Right lobe of liver (tissue), 6 donors: ENCODE results near the gene ADAM8. TPM values are rescaled to one million over a fixed set of nuclear protein-coding genes. Genes with fewer than 3 reads are reported as not detected.

ENCODE experiments used
- ATAC-seq, 4 donors: fragments of 200-7000 bp; cut with Tn5 transposase; one replicate each; pipeline ENCODE4 v1.9.1; 2020; ENCODE audit warnings: mild to moderate bottlenecking in 4 of 4, moderate library complexity in 4 of 4
- DNase-seq, 3 donors: peaks; one replicate each; pipeline ENCODE4 v3.0.0-alpha.2; 2020
- H3K27ac ChIP-seq, 3 donors: fragments of 200-600 bp; one replicate each; pipeline ENCODE4 v1.8.0; 2022
- H3K27me3 ChIP-seq, 2 donors: fragments of 200-600 bp; one replicate each; pipeline ENCODE4 v1.8.0; 2022
- H3K36me3 ChIP-seq, 4 donors: fragments of 200-600 bp; sonication (generic) in 1 of 4; one replicate each; pipeline versions ENCODE4 v1.5.1 to v1.8.0; 2017 to 2022; ENCODE audit warnings: control low read depth in 1 of 4
- H3K4me1 ChIP-seq, 4 donors: fragments of 200-600 bp; sonication (generic) in 1 of 4; one replicate each; pipeline versions ENCODE4 v1.5.1 to v1.8.0; 2017 to 2022; ENCODE audit warnings: control low read depth in 1 of 4
- H3K4me3 ChIP-seq, 3 donors: fragments of 200-600 bp; one replicate each; pipeline ENCODE4 v1.8.0; 2022
- H3K9me3 ChIP-seq, 4 donors: fragments of 200-600 bp; sonication (generic) in 1 of 4; one replicate each; pipeline versions ENCODE4 v1.5.1 to v1.8.0; 2017 to 2022; ENCODE audit warnings: control low read depth in 1 of 4
- CTCF ChIP-seq, 4 donors: fragments of 200-600 bp in 3 of 4; fragments of 450-650 bp in 1 of 4; IDR thresholded peaks; one replicate each; pipeline versions ENCODE4 v1.5.1 to v1.8.0; 2016 to 2022; ENCODE audit warnings: antibody characterized with exemption in 4 of 4, mild to moderate bottlenecking in 2 of 4
- POLR2A ChIP-seq: fragments of 450-650 bp; IDR thresholded peaks from one replicate; pipeline ENCODE4 v1.6.1; 2017; ENCODE audit warnings: antibody characterized with exemption, mild to moderate bottlenecking
- WGBS: methylation state at CpG from one replicate; pipeline ENCODE4 v1.1.6; 2018; ENCODE audit warnings: low coverage, low lambda C conversion rate; ENCODE audit not compliant: insufficient coverage; ENCODE audit errors: missing lambda C conversion rate; 5-methylcytosine and 5-hydroxymethylcytosine counted together
- intact Hi-C, 2 donors: fragments of 100-400 bp; cut with DNase I; formaldehyde crosslinking; loops; one replicate each; pipeline versions ENCODE4 v1.11.2 to v1.14.1; 2022
- total RNA-seq, 6 experiments: library from RNA; depleted of rRNA in 2 of 6; stranded (reverse); fragments of >200 nt in 2 of 6; fragmentation: NEBNext Ultra II Directional in 3 of 6; extraction: Animal tissue kit (Norgen Biotek cat#: 25700) in 3 of 6; gene quantifications; one replicate each; pipeline versions ENCODE4 v1.1.0 to v1.2.4, GENCODE V29; 2016 to 2023
- donor health status: DM: no; HTN: yes; CAD: no.
- donor health status: DM: no; HTN: no; CAD: no.
- donor health status: DM: no; HTN: no; CAD: no.
- donor health status: DM: no; HTN: yes; CAD: no.
- donor health status: DM: no; HTN: yes; CAD: no.

The ADAM8 gene
- total RNA-seq, 6 experiments from 2014 or later = 2.6 to 8.8 (median 5.2) TPM

GRCh38 chr10:133237588-133238465, 38.8 kb downstream of the ADAM8 start, which contains the start of gene VENTX:
Gene VENTX, plus strand, starts transcription at chr10:133237855. Its CDS starts 60 bp downstream, at chr10:133237915.
- Histone ChIP-seq H3K4me1 (peaks cover 0 to 9% (median 0%) of the 10 kb centered on the region in 4 donors), H3K9me3 (no peaks in the 10 kb centered on the region), H3K27ac (no peak within 1 kb of the TSS), H3K36me3 (no peaks in the 10 kb centered on the region), H3K4me3 (no peak within 1 kb of the TSS), H3K27me3 (peaks cover 0 to 4% of the 10 kb centered on the region in 2 donors)
- TF ChIP-seq CTCF (IDR thresholded peaks at IDR 0.05) (no peak), POLR2A (no peak)
- intact Hi-C loops = no loop called here
- DNase-seq (no peak), ATAC-seq (no peak)
- 8% methylated on average over 7 of the region's 60 CpGs for WGBS

- Histone ChIP-seq H3K27me3 (peaks cover 0 to 4% of the 10 kb centered on the region in 2 donors), H3K4me1 (peaks cover 0 to 9% (median 0%) of the 10 kb centered on the region in 4 donors), H3K27ac (no peak overlapping the region), H3K36me3 (no peaks in the 10 kb centered on the region), H3K4me3 (no peak overlapping the region), H3K9me3 (no peaks in the 10 kb centered on the region)
- ATAC-seq (no peak), DNase-seq (no peak)
- intact Hi-C loops = no loop called here
- no CpG with 5 or more reads among the region's 32 CpGs for WGBS
- TF ChIP-seq CTCF (IDR thresholded peaks at IDR 0.05) = no peak
- no peak for TF ChIP-seq POLR2A
These were observed 39.5 kb downstream of the ADAM8 start for GRCh38 chr10:133237241-133237587.

GRCh38 chr10:133236401-133237240, 40.0 kb downstream of the ADAM8 start:
- DNase-seq = no peak
- peaks cover 0 to 9% (median 0%) of the 10 kb centered on the region in 4 donors for H3K4me1 ChIP-seq
- 3% methylated on average over 24 of the region's 103 CpGs for WGBS
- ATAC-seq = peak; percentile 4 to 42 (median 24)
- H3K27ac ChIP-seq = no peak overlapping the region
- no peaks in the 10 kb centered on the region for H3K36me3 ChIP-seq
- H3K27me3 ChIP-seq = peaks cover 0 to 4% of the 10 kb centered on the region in 2 donors
- no peak for TF ChIP-seq POLR2A
- TF ChIP-seq CTCF (IDR thresholded peaks at IDR 0.05) = no peak
- intact Hi-C loops = no loop called here
- no peaks in the 10 kb centered on the region for H3K9me3 ChIP-seq
- no peak overlapping the region for H3K4me3 ChIP-seq

DNA sequence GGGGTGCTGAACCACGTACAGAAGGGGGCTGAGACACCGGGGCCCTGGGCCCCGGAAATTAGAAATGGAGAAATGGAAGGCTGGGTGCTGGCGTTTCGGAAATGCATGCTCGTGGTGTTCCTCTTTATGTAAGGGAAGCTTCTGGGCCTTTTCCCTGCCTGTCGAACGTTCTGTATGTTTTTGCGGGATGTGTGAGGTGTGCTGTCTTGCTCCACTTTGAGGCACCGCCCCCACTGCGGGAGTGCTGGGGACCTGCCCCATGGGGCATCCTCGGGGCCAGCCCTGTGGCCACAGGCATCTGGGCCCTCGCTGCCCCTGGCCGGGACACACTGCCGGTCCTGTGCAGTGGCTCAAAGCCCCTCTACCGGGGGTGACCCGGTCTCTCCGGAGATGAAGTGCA, 40.7 kb downstream of the ADAM8 start:
- peaks cover 0 to 9% (median 0%) of the 10 kb centered on the region in 4 donors for H3K4me1 ChIP-seq
- intact Hi-C loops = no loop called here
- WGBS = 2% methylated on average over 7 of the region's 18 CpGs
- peaks cover 0 to 4% of the 10 kb centered on the region in 2 donors for H3K27me3 ChIP-seq
- no peak overlapping the region for H3K4me3 ChIP-seq
- TF ChIP-seq CTCF (IDR thresholded peaks at IDR 0.05) = no peak
- no peak for TF ChIP-seq POLR2A
- H3K27ac ChIP-seq = no peak overlapping the region
- no peaks in the 10 kb centered on the region for H3K36me3 ChIP-seq
- DNase-seq = no peak
- peak; percentile 12 to 46 (median 30) for ATAC-seq
- no peaks in the 10 kb centered on the region for H3K9me3 ChIP-seq
